Measurements from ENCODE around the gene NELL1. TPM values are rescaled to one million over a fixed set of nuclear protein-coding genes. Genes with fewer than 3 reads are reported as not detected.

NELL1 gene
- polyA plus RNA-seq, 1 of the 3 experiments (the other 2 are of a cell fraction): not detected

DNA sequence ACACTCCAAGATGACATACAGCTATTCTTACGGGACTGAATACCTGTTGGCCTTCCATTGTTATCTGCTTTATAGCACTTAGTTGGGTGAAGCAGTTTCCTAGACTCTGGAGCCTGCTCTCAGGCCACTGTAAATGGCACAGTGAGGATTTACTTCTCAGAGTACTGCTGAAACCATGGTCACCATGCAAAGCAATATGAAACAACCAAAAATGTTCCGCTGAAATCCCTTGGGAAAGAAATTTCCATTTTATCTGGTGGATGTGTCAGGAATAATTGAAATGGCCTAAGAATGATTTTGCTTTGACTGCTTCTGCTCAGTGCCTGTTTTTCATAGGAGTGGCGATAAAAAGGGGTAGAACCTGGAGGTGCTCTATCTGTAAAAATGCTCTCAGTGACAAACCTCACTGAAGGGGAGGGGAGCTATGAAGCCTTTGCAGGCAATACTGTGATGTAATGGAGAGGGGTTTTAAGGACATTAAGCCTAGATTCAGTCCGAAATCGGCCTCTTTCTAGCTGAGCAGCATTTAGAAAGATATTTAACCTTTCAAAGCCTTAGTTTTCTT lies 871.9 kb downstream of the NELL1 start:
- Histone ChIP-seq H3K9ac (no peak overlapping the region), H3K4me3 (ENCODE audit: low read depth in 2 of 2, low read length in 1 of 2) (no peak overlapping the region), H3K4me2 (no peak overlapping the region), H3K27me3 (ENCODE audit: insufficient read depth) (no peaks in the 10 kb centered on the region), H3K9me2 (no peaks in the 10 kb centered on the region), H3K9me3 (no peaks in the 10 kb centered on the region), H3K36me3 (replicated peaks in 1 of 2; ENCODE audit: control insufficient read depth in 1 of 2, insufficient read depth in 2 of 2, low read length in 1 of 2) (no peaks in the 10 kb centered on the region), H4K20me1 (ENCODE audit: insufficient read depth) (no peaks in the 10 kb centered on the region), H2AFZ (ENCODE audit: low read depth) (no peak overlapping the region), H3K79me2 (ENCODE audit: insufficient read depth) (no peaks in the 10 kb centered on the region), H3K27ac (ENCODE audit: low read depth in 2 of 2, low read length in 1 of 2) (no peak overlapping the region), H3K4me1 (ENCODE audit: control insufficient read depth in 1 of 2, insufficient read depth in 2 of 2, low read depth in 1 of 2, low read length in 1 of 2) (no peaks in the 10 kb centered on the region), H3F3A (replicated peaks; ENCODE audit: insufficient read depth) (no peaks in the 10 kb centered on the region)
- ChIA-PET CTCF (no interaction called here), POLR2A (no interaction called here)
- WGBS (ENCODE audit: low lambda C conversion rate): 35% methylated on average over 5 of the region's 5 CpGs
- no peak for TF ChIP-seq SMC3 (IDR thresholded peaks at IDR 0.05; ENCODE audit: low read depth, low read length)
- TF ChIP-seq USF1 (IDR thresholded peaks at IDR 0.05; ENCODE audit: borderline replicate concordance, low read depth): no peak
- TF ChIP-seq PBX3 (IDR thresholded peaks at IDR 0.05): no peak
- TF ChIP-seq NRF1 (IDR thresholded peaks at IDR 0.05; ENCODE audit: low read depth, low read length): no peak
- no peak for TF ChIP-seq MAX (IDR thresholded peaks at IDR 0.05; ENCODE audit: low read depth)
- TF ChIP-seq NFIC (IDR thresholded peaks at IDR 0.05; ENCODE audit: borderline replicate concordance): no peak
- no peak for TF ChIP-seq EP300 (IDR thresholded peaks at IDR 0.05; ENCODE audit: borderline replicate concordance in 1 of 2, low read depth in 1 of 2, low read length in 1 of 2)
- no peak for DNase-seq

DNA sequence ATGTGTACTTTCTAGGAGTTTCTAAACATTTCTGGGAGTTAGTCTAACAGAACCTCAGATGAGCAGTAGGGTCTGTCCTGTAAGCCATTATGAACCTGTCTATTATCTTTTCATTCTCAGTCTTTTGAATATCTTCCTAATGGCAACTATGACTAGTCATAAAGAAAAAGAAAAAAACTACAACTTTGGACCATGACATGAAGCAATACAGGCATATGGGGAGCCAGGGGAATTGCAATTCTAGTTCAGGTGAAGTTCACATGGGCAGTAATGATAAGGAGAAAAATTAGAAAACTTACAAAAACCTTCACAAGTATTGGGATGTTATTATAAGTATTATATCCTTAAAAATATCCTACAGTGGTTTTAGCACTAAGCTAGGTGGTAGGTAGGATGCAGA lies 874.5 kb downstream of the NELL1 start:
- Histone ChIP-seq H3K27ac (ENCODE audit: low read depth in 2 of 2, low read length in 1 of 2) (no peak overlapping the region; a peak in 1 of 4 replicates), H3K9me3 (no peaks in the 10 kb centered on the region), H3K9ac (no peak overlapping the region), H3K27me3 (ENCODE audit: insufficient read depth) (no peaks in the 10 kb centered on the region), H3K4me3 (ENCODE audit: low read depth in 2 of 2, low read length in 1 of 2) (no peak overlapping the region), H3K36me3 (replicated peaks in 1 of 2; ENCODE audit: control insufficient read depth in 1 of 2, insufficient read depth in 2 of 2, low read length in 1 of 2) (no peaks in the 10 kb centered on the region), H2AFZ (ENCODE audit: low read depth) (no peak overlapping the region), H3K9me2 (no peaks in the 10 kb centered on the region), H3K4me2 (no peak overlapping the region), H3K79me2 (ENCODE audit: insufficient read depth) (no peaks in the 10 kb centered on the region), H3K4me1 (ENCODE audit: control insufficient read depth in 1 of 2, insufficient read depth in 2 of 2, low read depth in 1 of 2, low read length in 1 of 2) (no peaks in the 10 kb centered on the region), H4K20me1 (ENCODE audit: insufficient read depth) (no peaks in the 10 kb centered on the region), H3F3A (replicated peaks; ENCODE audit: insufficient read depth) (no peaks in the 10 kb centered on the region)
- DNase-seq: no peak
- TF ChIP-seq MAX (IDR thresholded peaks at IDR 0.05; ENCODE audit: low read depth): no peak
- TF ChIP-seq PBX3 (IDR thresholded peaks at IDR 0.05): no peak
- TF ChIP-seq SIN3A (IDR thresholded peaks at IDR 0.05; ENCODE audit: borderline replicate concordance, low read depth, low read length): no peak
- TF ChIP-seq USF2 (IDR thresholded peaks at IDR 0.05; ENCODE audit: borderline replicate concordance, low read depth, low read length): no peak
- TF ChIP-seq NRF1 (IDR thresholded peaks at IDR 0.05; ENCODE audit: low read depth, low read length): no peak
- TF ChIP-seq FOXM1 (IDR thresholded peaks at IDR 0.05; ENCODE audit: low read depth): no peak
- no peak for TF ChIP-seq FOXJ3 (CRISPR knock-in tag; IDR thresholded peaks at IDR 0.05)
- TF ChIP-seq MXI1 (IDR thresholded peaks at IDR 0.05; ENCODE audit: low read depth, low read length): no peak
- no peak for TF ChIP-seq USF1 (IDR thresholded peaks at IDR 0.05; ENCODE audit: borderline replicate concordance, low read depth)
- no peak for TF ChIP-seq SMC3 (IDR thresholded peaks at IDR 0.05; ENCODE audit: low read depth, low read length)
- no peak for TF ChIP-seq MEF2A (IDR thresholded peaks at IDR 0.05; ENCODE audit: borderline replicate concordance, low read depth)
- TF ChIP-seq GABPA (IDR thresholded peaks at IDR 0.05; ENCODE audit: low read depth): no peak
- ChIA-PET CTCF (interaction anchor here (0.9 to 1.8 kb wide), 2 partner anchors 11 to 32 kb away, joined by 3 to 4 read pairs; no protein-coding TSS in a partner anchor), POLR2A (no interaction called here)
